Lower leg skin (tissue), 3 donors: ENCODE data around the gene MUC20.

Experiments
- POLR2A ChIP-seq, 2 donors: fragments of 450-650 bp; IDR thresholded peaks; one replicate each; pipeline ENCODE4 v1.6.1; 2016 to 2017; ENCODE audit warnings: antibody characterized with exemption in 2 of 2, mild to moderate bottlenecking in 1 of 2, moderate library complexity in 1 of 2
- TF ChIP-seq, protein P1 (sequence below), 3 donors: fragments of 450-650 bp; IDR thresholded peaks; one replicate each; pipeline ENCODE4 v1.5.1; 2016; ENCODE audit warnings: antibody characterized with exemption in 3 of 3, mild to moderate bottlenecking in 3 of 3, moderate library complexity in 2 of 3

DNA sequence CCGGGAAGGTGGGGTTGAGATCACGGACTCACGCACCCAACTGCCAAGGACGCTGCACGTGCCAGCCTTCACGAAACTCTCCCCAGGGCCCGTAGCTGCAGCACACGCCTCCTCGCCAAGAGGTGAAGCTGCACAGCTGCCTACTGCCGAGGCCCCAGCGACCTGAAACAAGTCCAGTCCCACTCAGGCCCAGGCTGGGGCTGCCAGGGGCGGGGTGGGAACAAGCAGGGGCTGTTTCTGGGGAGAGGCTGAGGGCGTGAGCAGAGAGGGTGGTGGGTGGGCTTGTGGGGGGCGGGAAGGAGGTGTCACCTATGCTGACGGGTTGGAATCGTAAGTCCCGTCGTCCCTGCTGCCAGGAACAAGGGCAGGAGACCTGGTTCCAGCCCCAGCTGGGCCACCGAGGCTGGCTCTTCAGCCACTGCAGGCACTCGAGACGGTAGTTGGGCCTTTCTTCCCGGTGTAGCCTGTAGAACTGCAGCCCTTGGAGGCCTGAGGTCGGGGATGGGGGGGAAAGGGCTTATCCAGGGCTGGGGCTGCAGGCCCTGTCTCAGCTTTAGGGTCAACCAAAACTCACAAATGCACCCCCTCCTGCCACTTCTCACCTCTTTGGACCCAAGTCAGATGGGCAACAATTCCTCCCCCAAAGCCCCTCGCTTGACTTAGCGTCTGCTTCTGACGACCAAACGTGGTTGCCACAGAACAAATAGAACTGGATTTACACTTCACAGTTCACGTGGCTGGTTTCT lies 44.4 kb downstream of the MUC20 start:
- TF ChIP-seq, protein P1, sequence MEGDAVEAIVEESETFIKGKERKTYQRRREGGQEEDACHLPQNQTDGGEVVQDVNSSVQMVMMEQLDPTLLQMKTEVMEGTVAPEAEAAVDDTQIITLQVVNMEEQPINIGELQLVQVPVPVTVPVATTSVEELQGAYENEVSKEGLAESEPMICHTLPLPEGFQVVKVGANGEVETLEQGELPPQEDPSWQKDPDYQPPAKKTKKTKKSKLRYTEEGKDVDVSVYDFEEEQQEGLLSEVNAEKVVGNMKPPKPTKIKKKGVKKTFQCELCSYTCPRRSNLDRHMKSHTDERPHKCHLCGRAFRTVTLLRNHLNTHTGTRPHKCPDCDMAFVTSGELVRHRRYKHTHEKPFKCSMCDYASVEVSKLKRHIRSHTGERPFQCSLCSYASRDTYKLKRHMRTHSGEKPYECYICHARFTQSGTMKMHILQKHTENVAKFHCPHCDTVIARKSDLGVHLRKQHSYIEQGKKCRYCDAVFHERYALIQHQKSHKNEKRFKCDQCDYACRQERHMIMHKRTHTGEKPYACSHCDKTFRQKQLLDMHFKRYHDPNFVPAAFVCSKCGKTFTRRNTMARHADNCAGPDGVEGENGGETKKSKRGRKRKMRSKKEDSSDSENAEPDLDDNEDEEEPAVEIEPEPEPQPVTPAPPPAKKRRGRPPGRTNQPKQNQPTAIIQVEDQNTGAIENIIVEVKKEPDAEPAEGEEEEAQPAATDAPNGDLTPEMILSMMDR (IDR thresholded peaks at IDR 0.05) = no peak
- no peak for TF ChIP-seq POLR2A (IDR thresholded peaks at IDR 0.05)
